RPMI8226 (cell line): ENCODE data around the gene MMAB.

Experiments
- DNase-seq: peaks from one replicate; pipeline ENCODE4 v3.0.0-alpha.2; 2015

Gene MMAB

GRCh38 chr12:109581856-109582255 is 8.6 kb upstream of the MMAB start:
- no peak for DNase-seq

DNA sequence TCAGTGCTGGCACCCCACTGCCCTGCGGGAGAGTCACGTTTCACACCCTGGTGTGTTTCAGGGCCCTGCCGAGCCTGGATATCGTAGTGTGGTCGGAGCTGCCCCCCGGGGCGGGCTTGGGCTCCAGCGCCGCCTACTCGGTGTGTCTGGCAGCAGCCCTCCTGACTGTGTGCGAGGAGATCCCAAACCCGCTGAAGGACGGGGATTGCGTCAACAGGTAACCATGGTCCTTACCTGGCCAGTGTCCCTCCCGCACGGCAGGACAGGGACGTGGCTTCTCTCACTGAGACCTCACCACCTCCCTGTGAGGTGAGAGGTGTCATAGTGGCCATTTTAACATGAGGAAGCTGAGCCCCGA is 8.0 kb upstream of the MMAB start:
- no peak for DNase-seq

DNA sequence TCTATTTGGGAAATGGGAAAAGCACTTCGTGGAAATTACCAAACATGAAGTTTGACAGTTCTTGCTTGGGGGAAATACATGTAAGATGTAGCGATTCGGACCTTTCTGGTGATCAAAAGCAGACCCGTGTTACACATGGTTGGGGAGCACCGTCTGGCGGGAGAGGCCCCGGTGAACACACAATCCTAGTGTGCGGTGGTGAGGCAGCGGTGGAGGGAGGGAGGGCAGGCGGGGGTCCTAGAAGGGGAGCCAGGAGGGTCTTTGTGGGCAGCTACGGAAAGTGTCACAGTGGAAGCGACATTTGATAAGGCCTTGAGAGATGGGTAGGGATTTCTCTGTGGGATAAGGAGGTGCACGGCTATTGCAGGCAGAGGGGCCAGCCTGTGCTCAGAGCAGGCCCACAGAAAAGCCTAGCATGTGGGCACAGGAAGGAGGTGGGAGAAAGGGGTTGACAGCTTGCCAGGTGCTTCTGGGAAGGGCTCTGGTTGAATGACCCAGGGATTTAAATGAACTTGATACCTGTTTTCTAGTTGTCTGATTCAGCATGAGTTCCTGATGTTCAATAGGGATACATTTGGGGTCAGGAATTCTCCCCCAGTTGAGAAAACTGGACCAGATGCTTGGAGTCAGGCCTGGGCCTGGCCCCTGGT is 7.5 kb upstream of the MMAB start:
- DNase-seq = no peak

DNA sequence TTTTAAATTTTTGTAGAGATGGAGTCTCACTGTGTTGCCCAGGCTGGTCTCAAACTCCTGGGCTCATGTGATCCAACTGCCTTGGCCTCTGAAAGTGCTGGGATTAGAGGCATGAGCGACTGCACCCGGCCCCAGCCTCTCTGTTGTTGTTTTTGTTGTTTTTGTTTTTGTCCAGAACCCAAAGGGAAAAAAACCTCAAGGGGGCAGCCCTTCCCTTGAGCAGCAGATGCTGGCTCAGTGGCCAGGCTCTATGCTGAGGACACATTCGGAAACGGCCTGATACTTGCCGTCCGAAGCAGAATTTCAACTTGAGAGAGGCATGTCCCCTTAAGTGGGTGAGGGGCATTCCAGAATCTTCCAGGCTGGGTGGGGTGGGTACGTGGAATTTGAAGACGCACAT is 7.0 kb upstream of the MMAB start:
- no peak for DNase-seq

DNA sequence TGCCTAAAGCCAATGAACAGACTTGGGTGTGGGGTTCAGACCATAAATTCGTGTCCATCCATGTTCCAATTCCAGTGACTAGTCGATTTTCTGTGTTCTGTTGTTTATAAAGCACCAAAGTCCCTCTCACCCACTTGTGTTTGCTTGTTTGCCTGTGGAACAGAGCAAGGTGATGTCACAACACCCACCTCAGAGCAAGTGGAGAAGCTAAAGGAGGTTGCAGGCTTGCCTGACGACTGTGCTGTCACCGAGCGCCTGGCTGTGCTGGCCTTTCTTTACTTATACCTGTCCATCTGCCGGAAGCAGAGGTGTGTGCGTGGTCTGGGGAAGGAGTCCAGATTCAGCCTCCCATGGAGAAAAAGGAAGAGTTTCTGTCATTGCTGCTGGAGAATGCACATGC is 6.3 kb upstream of the MMAB start:
- DNase-seq = no peak

- no peak for DNase-seq
These were observed 5.1 kb upstream of the MMAB start for GRCh38 chr12:109578330-109578927.

DNA sequence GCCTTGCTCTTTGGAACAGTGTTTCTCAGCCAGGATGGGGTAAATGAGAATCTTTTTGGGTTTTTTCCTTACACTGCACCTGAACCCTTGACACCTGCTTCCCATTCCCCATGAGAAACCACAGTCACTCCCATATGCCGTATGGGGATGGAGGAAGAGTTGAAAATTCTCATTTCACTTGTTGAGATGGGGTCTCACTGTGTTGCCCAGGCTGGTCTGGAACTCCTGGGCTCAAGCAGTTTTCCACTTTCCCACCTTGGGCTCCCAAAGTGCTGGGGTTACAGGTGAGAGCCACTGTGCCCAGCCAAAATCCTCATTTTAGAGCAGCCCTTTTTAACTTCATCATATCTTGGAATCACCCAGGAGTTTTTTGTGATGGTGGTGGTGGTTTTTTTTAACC is 4.0 kb upstream of the MMAB start:
- DNase-seq = no peak

GRCh38 chr12:109575683-109576082 is 2.4 kb upstream of the MMAB start:
- DNase-seq = no peak

DNA sequence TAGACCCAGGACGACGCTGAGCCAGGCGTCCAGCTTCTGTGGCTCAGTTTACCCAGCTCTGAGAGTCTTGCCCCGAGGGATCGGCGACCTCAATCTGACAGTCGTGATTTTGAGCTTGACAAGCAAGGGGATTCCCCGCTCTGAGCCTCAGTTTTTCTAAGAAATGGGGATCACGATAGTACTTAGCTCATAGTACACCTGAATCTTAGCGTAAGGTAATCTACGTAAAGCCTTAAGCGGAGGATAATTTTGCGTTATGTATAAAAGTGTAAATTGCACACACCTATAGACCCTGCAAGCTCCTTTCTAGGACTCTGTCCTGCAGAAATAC is 575 bp upstream of the MMAB start:
- DNase-seq = no peak

DNA sequence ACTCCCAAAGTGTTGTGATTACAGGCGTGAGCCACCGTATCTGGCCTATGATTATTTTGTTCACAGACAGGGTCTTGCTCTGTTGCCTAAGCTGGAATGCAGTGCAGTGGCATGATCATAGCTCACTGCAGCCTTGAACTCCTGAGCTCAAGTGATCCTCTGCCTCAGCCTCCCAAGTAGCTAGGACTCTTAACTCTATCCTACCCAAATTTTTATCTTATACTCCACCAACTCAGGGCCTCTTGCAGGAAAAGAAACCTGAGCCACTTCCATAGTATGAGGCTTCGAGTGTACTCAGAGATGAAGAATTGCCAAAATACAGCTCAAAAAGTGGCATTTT is 828 bp downstream of the MMAB start:
- DNase-seq = no peak

DNA sequence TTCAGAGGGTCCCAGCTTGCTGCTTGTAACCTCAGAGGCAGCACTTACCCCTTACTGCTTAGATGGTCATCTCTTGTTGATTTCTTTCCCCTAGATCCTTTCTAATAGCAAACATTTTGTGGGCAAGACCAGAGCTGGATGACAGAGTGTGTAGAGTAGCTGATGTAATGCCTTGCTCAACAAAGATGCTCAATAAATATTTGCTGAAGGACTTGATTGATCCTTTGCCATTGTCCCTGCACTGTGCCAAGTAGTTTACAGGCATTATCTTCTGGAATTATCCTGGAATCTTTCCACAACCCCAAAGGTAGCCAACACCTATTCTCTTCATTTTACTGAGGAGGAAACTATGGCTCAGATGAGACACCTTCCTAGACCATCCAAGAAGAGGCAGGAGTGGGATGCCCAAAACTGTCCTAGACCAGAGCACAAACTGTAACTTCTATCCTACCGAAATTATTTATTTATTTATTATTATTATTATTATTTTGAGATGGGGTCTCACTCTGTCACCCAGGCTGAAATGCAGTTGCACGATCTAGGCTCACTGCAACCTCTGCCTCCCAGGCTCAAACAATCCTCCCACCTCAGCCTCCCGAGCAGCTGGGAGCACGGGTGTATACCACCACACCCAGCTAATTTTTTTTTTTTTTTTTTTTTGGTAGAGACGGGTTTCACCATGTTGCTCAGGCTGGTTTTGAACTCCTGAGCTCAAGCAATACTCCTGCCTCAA is 1.4 kb downstream of the MMAB start:
- DNase-seq = no peak

DNA sequence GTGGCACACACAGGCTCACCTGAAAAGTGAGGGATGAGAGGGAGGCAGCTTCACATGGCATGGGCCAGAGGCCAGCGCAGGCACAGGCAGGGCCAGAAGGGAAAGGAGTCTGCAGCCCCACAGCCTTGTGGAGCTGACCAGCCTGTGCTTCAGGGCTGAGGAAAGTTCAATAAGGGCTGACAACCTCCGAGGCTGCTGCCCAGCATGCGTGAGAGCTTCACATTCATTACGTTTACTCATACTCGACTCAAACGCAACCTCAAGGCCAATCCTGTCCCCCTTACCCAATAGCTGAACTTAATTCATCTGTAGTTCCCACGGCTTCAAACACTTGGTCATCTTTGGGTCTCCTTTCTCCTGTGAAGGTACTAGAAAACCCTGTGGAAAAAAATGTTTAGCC is 4.8 kb downstream of the MMAB start:
- no peak for DNase-seq

GRCh38 chr12:109567967-109568366 is 5.3 kb downstream of the MMAB start:
- DNase-seq = no peak

GRCh38 chr12:109567296-109567695 is 6.0 kb downstream of the MMAB start:
- DNase-seq = no peak

- DNase-seq = no peak
These were observed 6.9 kb downstream of the MMAB start for GRCh38 chr12:109566424-109566823.

- DNase-seq = no peak
These were observed 9.7 kb downstream of the MMAB start for GRCh38 chr12:109563291-109564284.

DNA sequence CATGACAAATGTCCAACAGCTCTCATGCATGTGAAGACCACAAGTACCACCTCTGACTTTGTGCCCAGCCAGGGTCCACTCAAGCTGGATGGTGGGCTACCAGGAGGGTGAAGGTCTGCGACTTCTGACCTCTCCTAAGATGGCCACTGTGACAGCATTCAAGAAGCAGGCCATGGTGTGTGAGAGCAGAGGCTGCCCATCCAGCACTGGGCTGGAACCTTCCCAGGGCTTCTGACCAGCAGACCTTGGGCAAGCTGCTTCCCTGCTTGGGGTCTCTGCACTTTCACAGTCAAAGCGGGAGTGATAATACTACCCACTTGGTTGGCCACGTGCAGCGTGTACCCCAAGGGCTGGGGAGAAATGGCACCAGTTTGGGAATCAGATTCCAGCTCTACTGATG is 10.4 kb downstream of the MMAB start:
- no peak for DNase-seq

DNA sequence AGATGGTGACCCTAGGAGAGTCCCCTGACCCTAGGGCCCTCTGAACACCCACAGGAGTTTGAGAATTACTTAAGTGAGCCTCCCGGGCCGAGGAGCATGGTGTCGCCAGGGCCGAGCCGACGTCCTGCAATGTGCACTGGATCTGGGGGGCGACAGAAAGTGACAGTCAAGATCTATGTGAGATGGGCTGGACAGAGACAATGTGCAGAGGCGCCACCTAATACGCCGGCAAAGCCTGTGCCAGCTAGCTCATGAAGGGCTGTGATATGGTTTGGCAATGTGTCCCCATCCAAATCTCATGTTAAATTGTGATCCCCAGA is 11.6 kb downstream of the MMAB start:
- DNase-seq = no peak

- no peak for DNase-seq
These were observed 12.2 kb downstream of the MMAB start for GRCh38 chr12:109560867-109561710.

- DNase-seq = no peak
These were observed 13.7 kb downstream of the MMAB start for GRCh38 chr12:109559601-109560000.

- no peak for DNase-seq
These were observed 14.2 kb downstream of the MMAB start for GRCh38 chr12:109559200-109559505.

- no peak for DNase-seq
These were observed 14.7 kb downstream of the MMAB start for GRCh38 chr12:109558374-109559199.
